Measurements from ENCODE around the gene SNAPC3. TPM values are rescaled to one million over a fixed set of nuclear protein-coding genes. Genes with fewer than 3 reads are reported as not detected.

SNAPC3 gene
- total RNA-seq, 1 experiment from 2014 or later, result 28.0 TPM

DNA sequence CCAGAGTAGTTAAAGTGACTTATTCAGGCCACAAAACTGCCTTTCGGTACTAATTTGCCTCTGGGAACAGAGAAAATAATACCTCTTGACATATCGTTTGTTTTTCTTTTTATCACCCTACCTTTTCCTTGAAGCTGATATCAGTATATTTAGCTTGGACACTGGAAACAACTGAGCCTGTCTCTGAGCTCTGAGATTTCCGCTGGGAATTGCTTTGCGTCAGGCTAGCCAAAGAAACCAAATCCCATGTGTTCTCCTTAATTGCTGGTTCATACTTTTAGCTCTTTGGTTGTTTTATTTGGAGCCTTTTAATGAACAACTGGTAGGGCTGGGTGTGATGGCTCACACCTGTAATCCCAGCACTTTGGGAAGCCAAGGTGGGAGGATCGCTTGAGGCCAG is 30.3 kb upstream of the SNAPC3 start:
- Histone ChIP-seq H2BK15ac (ENCODE audit: low read depth, low read length) (no peak overlapping the region), H3K56ac (ENCODE audit: insufficient read length, low read depth, low read length) (no peak overlapping the region), H4K8ac (replicated peaks; ENCODE audit: insufficient read length, low read depth, low read length) (no peak overlapping the region), H2AFZ (ENCODE audit: low read length) (no peak overlapping the region), H2BK20ac (ENCODE audit: low read depth, low read length, poor library complexity, severe bottlenecking) (no peak overlapping the region), H3K23ac (ENCODE audit: insufficient read length, low read depth, low read length) (no peak overlapping the region), H3K79me1 (ENCODE audit: insufficient read depth, low read depth, low read length, poor library complexity, severe bottlenecking) (no peaks in the 10 kb centered on the region), H3K18ac (ENCODE audit: insufficient read length, low read depth, low read length) (no peak overlapping the region), H3K9ac (ENCODE audit: extremely low read depth, insufficient read length, low read length) (no peak overlapping the region), H2BK120ac (ENCODE audit: low read depth, low read length, poor library complexity, severe bottlenecking) (no peak overlapping the region), H2AK5ac (ENCODE audit: insufficient read length, low read length) (no peak overlapping the region), H3K27me3 (ENCODE audit: insufficient read depth, low read length) (no peaks in the 10 kb centered on the region), H4K20me1 (ENCODE audit: control insufficient read depth, insufficient read depth, insufficient read length) (no peaks in the 10 kb centered on the region), H3K27ac (ENCODE audit: insufficient read length, low read depth, low read length) (no peak overlapping the region), H3K23me2 (ENCODE audit: insufficient read length, low read depth, low read length, poor library complexity, severe bottlenecking) (no peaks in the 10 kb centered on the region), H3K4me2 (ENCODE audit: insufficient read depth, insufficient read length, low read length) (no peak overlapping the region), H4K5ac (ENCODE audit: insufficient read length, low read depth, low read length) (no peak overlapping the region), H3K14ac (ENCODE audit: insufficient read depth, low read length) (no peak overlapping the region), H3K9me3 (ENCODE audit: control insufficient read depth, low read depth, low read length) (no peaks in the 10 kb centered on the region), H3K4me1 (ENCODE audit: insufficient read depth, low read length) (no peaks in the 10 kb centered on the region), H3K4ac (ENCODE audit: low read depth, low read length) (no peak overlapping the region), H2BK5ac (ENCODE audit: insufficient read length, low read length) (no peak overlapping the region), H4K91ac (ENCODE audit: insufficient read length, low read depth, low read length) (no peak overlapping the region), H2BK12ac (ENCODE audit: insufficient read length, low read depth, low read length) (no peak overlapping the region), H3T11ph (ENCODE audit: low read length) (no peak overlapping the region), H3K79me2 (ENCODE audit: insufficient read depth, low read length) (no peaks in the 10 kb centered on the region)
- Mint-ChIP-seq H3K4me1 (peaks cover 0 to 3% of the 10 kb centered on the region in 2 experiments; a peak in 2 of 4 replicates), H3K9me3 (no peaks in the 10 kb centered on the region), H3K27ac (no peak overlapping the region), H3K27me3 (ENCODE audit: low read depth) (no peaks in the 10 kb centered on the region), H3K4me3 (no peak overlapping the region), H3K36me3 (ENCODE audit: insufficient read depth in 1 of 3, low read depth in 3 of 3) (no peaks in the 10 kb centered on the region)
- TF ChIP-seq, protein P1, sequence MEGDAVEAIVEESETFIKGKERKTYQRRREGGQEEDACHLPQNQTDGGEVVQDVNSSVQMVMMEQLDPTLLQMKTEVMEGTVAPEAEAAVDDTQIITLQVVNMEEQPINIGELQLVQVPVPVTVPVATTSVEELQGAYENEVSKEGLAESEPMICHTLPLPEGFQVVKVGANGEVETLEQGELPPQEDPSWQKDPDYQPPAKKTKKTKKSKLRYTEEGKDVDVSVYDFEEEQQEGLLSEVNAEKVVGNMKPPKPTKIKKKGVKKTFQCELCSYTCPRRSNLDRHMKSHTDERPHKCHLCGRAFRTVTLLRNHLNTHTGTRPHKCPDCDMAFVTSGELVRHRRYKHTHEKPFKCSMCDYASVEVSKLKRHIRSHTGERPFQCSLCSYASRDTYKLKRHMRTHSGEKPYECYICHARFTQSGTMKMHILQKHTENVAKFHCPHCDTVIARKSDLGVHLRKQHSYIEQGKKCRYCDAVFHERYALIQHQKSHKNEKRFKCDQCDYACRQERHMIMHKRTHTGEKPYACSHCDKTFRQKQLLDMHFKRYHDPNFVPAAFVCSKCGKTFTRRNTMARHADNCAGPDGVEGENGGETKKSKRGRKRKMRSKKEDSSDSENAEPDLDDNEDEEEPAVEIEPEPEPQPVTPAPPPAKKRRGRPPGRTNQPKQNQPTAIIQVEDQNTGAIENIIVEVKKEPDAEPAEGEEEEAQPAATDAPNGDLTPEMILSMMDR (conservative IDR thresholded peaks at IDR 0.05), result no peak
- DNase-seq, result no peak
- whole genome bisulfite sequencing (ENCODE audit: extremely low coverage, insufficient read length, low lambda C conversion rate), result no CpG with 5 or more reads among the region's 5 CpGs

All from H9 (cell line).